ENCODE results near the gene PHACTR1. TPM values are rescaled to one million over a fixed set of nuclear protein-coding genes. Genes with fewer than 3 reads are reported as not detected.

Gene PHACTR1
- total and polyA plus RNA-seq, 7 donors = 0.04 to 3.0 (median 0.85) TPM

DNA sequence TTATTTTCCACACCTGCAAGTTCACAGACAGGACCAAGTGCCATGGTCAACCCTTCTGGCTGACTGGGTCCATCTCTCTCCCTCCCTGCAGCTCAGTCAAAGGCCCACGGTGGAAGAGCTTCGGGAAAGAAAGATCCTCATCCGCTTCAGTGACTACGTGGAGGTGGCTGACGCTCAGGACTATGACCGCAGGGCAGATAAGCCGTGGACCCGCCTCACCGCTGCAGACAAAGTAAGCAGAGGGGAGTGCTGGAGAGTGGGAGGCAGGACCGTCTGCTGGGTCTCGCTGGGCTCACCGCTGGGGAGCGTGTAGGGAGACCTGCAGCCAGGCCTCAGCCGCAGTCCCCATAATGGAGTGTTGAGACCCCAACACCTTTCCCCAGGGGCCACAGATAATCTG, 566.8 kb downstream of the PHACTR1 start:
- no peak overlapping the region for H3K4me3 ChIP-seq
- WGBS, 3 donors = 91 to 93% (median 92%) methylated on average over 14 of the region's 14 CpGs
- peaks cover 0 to 12% of the 10 kb centered on the region in 2 donors for H3K36me3 ChIP-seq (ENCODE audit: insufficient read depth in 1 of 2, low read depth in 1 of 2)
- no peak for DNase-seq
- H3K27ac ChIP-seq = no peak overlapping the region
- peaks cover 8% of the 10 kb centered on the region for H3K9me3 ChIP-seq
- ATAC-seq = no peak
- TF ChIP-seq, protein P1, sequence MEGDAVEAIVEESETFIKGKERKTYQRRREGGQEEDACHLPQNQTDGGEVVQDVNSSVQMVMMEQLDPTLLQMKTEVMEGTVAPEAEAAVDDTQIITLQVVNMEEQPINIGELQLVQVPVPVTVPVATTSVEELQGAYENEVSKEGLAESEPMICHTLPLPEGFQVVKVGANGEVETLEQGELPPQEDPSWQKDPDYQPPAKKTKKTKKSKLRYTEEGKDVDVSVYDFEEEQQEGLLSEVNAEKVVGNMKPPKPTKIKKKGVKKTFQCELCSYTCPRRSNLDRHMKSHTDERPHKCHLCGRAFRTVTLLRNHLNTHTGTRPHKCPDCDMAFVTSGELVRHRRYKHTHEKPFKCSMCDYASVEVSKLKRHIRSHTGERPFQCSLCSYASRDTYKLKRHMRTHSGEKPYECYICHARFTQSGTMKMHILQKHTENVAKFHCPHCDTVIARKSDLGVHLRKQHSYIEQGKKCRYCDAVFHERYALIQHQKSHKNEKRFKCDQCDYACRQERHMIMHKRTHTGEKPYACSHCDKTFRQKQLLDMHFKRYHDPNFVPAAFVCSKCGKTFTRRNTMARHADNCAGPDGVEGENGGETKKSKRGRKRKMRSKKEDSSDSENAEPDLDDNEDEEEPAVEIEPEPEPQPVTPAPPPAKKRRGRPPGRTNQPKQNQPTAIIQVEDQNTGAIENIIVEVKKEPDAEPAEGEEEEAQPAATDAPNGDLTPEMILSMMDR (IDR thresholded peaks at IDR 0.05) = no peak
- no peaks in the 10 kb centered on the region for H3K4me1 ChIP-seq
- no peaks in the 10 kb centered on the region for H3K27me3 ChIP-seq (ENCODE audit: insufficient read depth in 3 of 3, low read length in 2 of 3)
- intact Hi-C loops (cut with DNase I) = no loop called here

DNA sequence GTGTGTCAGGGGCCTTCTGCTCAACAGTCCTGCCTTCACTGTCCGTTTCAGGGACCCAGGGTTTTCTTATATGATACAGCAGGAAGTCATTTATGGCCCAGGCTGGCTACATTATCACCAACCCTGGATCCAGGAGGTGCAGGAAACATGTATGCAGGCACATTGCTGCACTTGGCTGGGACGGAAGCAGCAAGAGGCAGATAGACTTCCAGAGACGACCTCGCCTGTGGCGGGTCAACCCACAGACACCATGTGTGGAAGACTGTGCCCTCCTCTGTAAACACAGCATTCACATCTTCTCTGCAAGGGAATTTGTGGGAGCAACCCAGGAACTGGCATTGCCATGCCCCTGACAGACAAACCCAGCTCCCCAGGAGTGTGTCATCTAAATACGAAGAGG, 568.1 kb downstream of the PHACTR1 start:
- no peak overlapping the region for H3K4me3 ChIP-seq
- H3K9me3 ChIP-seq = peaks cover 8% of the 10 kb centered on the region
- no peaks in the 10 kb centered on the region for H3K27me3 ChIP-seq (ENCODE audit: insufficient read depth in 3 of 3, low read length in 2 of 3)
- TF ChIP-seq, protein P1 (IDR thresholded peaks at IDR 0.05) = no peak
- H3K36me3 ChIP-seq (ENCODE audit: insufficient read depth in 1 of 2, low read depth in 1 of 2) = peaks cover 0 to 9% of the 10 kb centered on the region in 2 donors
- no peaks in the 10 kb centered on the region for H3K4me1 ChIP-seq
- H3K27ac ChIP-seq = no peak overlapping the region
- ATAC-seq (no peak), DNase-seq (no peak)
- WGBS, 3 donors = 82 to 86% (median 85%) methylated on average over 6 of the region's 6 CpGs
- intact Hi-C loops (cut with DNase I) = no loop called here

DNA sequence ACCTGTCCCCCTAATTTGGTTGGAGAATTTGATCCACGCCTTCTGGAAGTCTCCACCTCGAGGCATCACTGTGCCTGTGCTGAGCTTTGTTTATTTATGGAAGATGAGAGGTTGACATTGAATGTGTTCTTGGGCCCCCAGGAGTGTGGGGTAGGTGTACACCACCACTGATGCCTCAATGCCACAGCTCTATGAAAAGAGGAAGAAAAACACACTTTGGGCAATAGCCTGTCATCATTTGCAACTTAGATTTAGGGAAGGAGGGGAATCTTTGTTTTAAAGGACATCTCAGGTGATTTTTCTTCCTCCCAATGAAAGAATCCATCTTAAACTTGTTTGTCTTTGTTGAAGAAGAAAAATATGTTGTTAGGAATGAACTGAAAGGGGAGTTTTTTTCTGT, 569.1 kb downstream of the PHACTR1 start:
- 72 to 83% (median 80%) methylated on average over 2 of the region's 2 CpGs for WGBS, 3 donors
- Histone ChIP-seq H3K9me3 (peaks cover 8% of the 10 kb centered on the region), H3K36me3 (ENCODE audit: insufficient read depth in 1 of 2, low read depth in 1 of 2) (peaks cover 0 to 8% of the 10 kb centered on the region in 2 donors), H3K4me1 (no peaks in the 10 kb centered on the region), H3K27me3 (ENCODE audit: insufficient read depth in 3 of 3, low read length in 2 of 3) (no peaks in the 10 kb centered on the region), H3K4me3 (no peak overlapping the region), H3K27ac (no peak overlapping the region)
- DNase-seq = no peak
- no peak for ATAC-seq
- TF ChIP-seq, protein P1 (IDR thresholded peaks at IDR 0.05) = no peak
- intact Hi-C loops (cut with DNase I) = no loop called here

DNA sequence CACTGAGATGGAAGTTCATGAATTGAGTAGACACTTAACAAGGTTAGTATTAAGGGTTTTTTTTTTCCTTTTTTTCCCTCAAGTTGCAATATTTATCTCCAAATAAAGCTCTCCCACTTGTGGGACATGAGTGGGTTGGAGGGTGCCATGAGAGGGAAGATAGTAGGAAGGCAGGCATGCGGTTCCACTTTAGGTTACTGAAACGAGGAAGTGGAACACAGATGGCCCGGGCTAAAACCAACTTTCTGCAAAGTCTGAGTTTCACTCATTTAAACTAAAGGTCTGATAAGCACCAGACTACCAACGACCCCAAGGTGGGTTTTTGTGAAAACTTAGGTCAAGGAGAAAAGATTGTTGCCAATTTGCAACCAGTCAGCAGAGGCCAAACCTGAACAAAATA, 569.6 kb downstream of the PHACTR1 start:
- Histone ChIP-seq H3K4me3 (no peak overlapping the region), H3K36me3 (ENCODE audit: insufficient read depth in 1 of 2, low read depth in 1 of 2) (peaks cover 0 to 10% of the 10 kb centered on the region in 2 donors), H3K4me1 (no peaks in the 10 kb centered on the region), H3K27me3 (ENCODE audit: insufficient read depth in 3 of 3, low read length in 2 of 3) (no peaks in the 10 kb centered on the region), H3K27ac (no peak overlapping the region), H3K9me3 (peaks cover 8% of the 10 kb centered on the region)
- DNase-seq = no peak
- whole genome bisulfite sequencing, 3 donors = 85 to 90% (median 87%) methylated on average over 4 of the region's 4 CpGs
- intact Hi-C loops (cut with DNase I) = no loop called here
- ATAC-seq = no peak
- TF ChIP-seq, protein P1 (IDR thresholded peaks at IDR 0.05) = no peak

DNA sequence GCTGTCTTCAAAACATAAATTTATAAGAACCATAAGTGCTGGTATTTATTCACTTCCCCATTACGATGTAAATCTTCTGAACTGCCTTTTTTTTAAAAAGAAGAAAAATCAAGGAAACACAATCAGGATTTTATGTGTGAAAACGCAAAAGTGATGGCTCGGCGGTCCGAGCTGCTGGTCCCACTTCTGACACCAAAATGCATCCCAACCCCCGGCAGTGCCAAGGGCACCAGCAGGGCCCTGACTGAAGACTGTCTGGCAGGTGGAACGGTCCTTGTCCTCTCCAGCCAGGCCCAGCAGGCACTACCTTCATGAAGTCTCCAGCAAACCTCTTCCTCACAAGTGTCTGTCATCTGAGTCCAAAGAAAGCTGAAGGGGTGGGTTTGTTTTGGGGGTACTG, 570.5 kb downstream of the PHACTR1 start:
- TF ChIP-seq, protein P1 (IDR thresholded peaks at IDR 0.05) = no peak
- no peak for DNase-seq
- intact Hi-C loops (cut with DNase I) = no loop called here
- 89 to 97% (median 95%) methylated on average over 7 of the region's 7 CpGs for WGBS, 3 donors
- Histone ChIP-seq H3K36me3 (ENCODE audit: insufficient read depth in 1 of 2, low read depth in 1 of 2) (peaks cover 0 to 17% of the 10 kb centered on the region in 2 donors), H3K4me1 (no peaks in the 10 kb centered on the region), H3K27ac (no peak overlapping the region), H3K9me3 (peaks cover 8% of the 10 kb centered on the region), H3K4me3 (no peak overlapping the region), H3K27me3 (ENCODE audit: insufficient read depth in 3 of 3, low read length in 2 of 3) (no peaks in the 10 kb centered on the region)
- no peak for ATAC-seq
